Natural killer cell (primary cell): Measurements from ENCODE around the gene CCDC50. TPM values are rescaled to one million over a fixed set of nuclear protein-coding genes. Genes with fewer than 3 reads are reported as not detected.

ENCODE experiments used
- ATAC-seq, 3 donors: fragments of 150-1000 bp in 2 of 3; fragments of 200-7000 bp in 1 of 3; cut with Tn5 transposase; 1 replicate in 1 of 3; 2 replicates in 2 of 3; pipeline ENCODE4 v1.10.0; 2021; ENCODE audit warnings: mild to moderate bottlenecking in 2 of 3, moderate library complexity in 2 of 3
- DNase-seq, 2 donors: peaks; one replicate each; pipeline versions ENCODE4 v3.0.0 to v3.0.0-alpha.2; 2013 to 2021; ENCODE audit warnings: mixed read lengths in 1 of 2
- H3K27ac ChIP-seq: one replicate; pipeline ENCODE4 v1.5.1; 2013; ENCODE audit warnings: mild to moderate bottlenecking, low read length
- H3K27me3 ChIP-seq: one replicate; pipeline ENCODE4 v1.6.1; 2013; ENCODE audit warnings: low read length; ENCODE audit not compliant: control insufficient read depth, insufficient read depth
- H3K36me3 ChIP-seq: one replicate; pipeline ENCODE4 v1.6.1; 2013; ENCODE audit warnings: low read length; ENCODE audit not compliant: control insufficient read depth, insufficient read depth
- H3K4me1 ChIP-seq: one replicate; pipeline ENCODE4 v1.6.1; 2013; ENCODE audit warnings: low read length; ENCODE audit not compliant: control insufficient read depth, insufficient read depth
- H3K4me3 ChIP-seq: one replicate; pipeline ENCODE4 v1.5.1; 2013; ENCODE audit warnings: low read length
- H3K9me3 ChIP-seq: one replicate; pipeline ENCODE4 v1.6.1; 2013; ENCODE audit warnings: low read length; ENCODE audit not compliant: control insufficient read depth, insufficient read depth
- H3K27ac Mint-ChIP-seq, 2 donors: one replicate each; pipeline ENCODE4 v1.8.0; 2022; ENCODE audit warnings: mild to moderate bottlenecking in 2 of 2, mixed read lengths in 2 of 2, moderate library complexity in 1 of 2
- H3K27me3 Mint-ChIP-seq, 2 donors: one replicate each; pipeline ENCODE4 v1.8.0; 2022; ENCODE audit warnings: low read depth in 2 of 2, mixed read lengths in 2 of 2
- H3K36me3 Mint-ChIP-seq: one replicate; pipeline ENCODE4 v1.8.0; 2022; ENCODE audit warnings: mixed read lengths
- H3K4me1 Mint-ChIP-seq, 2 donors: one replicate each; pipeline ENCODE4 v1.8.0; 2022; ENCODE audit warnings: mixed read lengths in 2 of 2
- H3K4me3 Mint-ChIP-seq: one replicate; pipeline ENCODE4 v1.8.0; 2022; ENCODE audit warnings: mild to moderate bottlenecking, moderate library complexity, mixed read lengths
- H3K9me3 Mint-ChIP-seq, 2 donors: one replicate each; pipeline ENCODE4 v1.8.0; 2022; ENCODE audit warnings: mixed read lengths in 2 of 2
- CTCF ChIP-seq: fragments of 200-600 bp; IDR thresholded peaks from one replicate; pipeline ENCODE4 v1.8.0; 2022; ENCODE audit warnings: antibody characterized with exemption
- WGBS: methylation state at CpG from one replicate; pipeline ENCODE4 v1.1.7; 2013; ENCODE audit warnings: missing lambda C conversion rate; ENCODE audit not compliant: insufficient coverage; 5-methylcytosine and 5-hydroxymethylcytosine counted together
- intact Hi-C: fragments of 100-400 bp; cut with micrococcal nuclease; formaldehyde crosslinking; loops from one replicate; pipeline ENCODE4 v1.14.2; 2022
- total RNA-seq, 4 donors: library from RNA; stranded (reverse); fragments of 120-200 nt in 1 of 4; gene quantifications; one replicate each; pipeline versions ENCODE4 v1.2.3 to v1.2.4, GENCODE V29; 2013 to 2022

Gene CCDC50
- total RNA-seq, 3 donors from 2014 or later (not counting 1 experiment from before 2014, with no cell fraction given), result 19.9 to 27.3 (median 22.6) TPM

GRCh38 chr3:191393146-191393545, 64.0 kb downstream of the CCDC50 start:
- intact Hi-C loops, result no loop called here
- Mint-ChIP-seq H3K9me3 (no peaks in the 10 kb centered on the region), H3K4me3 (no peak overlapping the region), H3K4me1 (no peaks in the 10 kb centered on the region), H3K27me3 (no peaks in the 10 kb centered on the region), H3K36me3 (peaks cover 16% of the 10 kb centered on the region), H3K27ac (no peak overlapping the region)
- no peak for TF ChIP-seq CTCF
- DNase-seq, result no peak
- H3K9me3 ChIP-seq, result no peaks in the 10 kb centered on the region
- no peaks in the 10 kb centered on the region for H3K27me3 ChIP-seq
- peaks cover 20% of the 10 kb centered on the region for H3K36me3 ChIP-seq
- no peak overlapping the region for H3K4me3 ChIP-seq
- H3K27ac ChIP-seq, result no peak overlapping the region
- ATAC-seq, result no peak
- H3K4me1 ChIP-seq, result no peaks in the 10 kb centered on the region

- Histone ChIP-seq H3K27ac (no peak overlapping the region), H3K9me3 (no peaks in the 10 kb centered on the region), H3K4me3 (no peak overlapping the region), H3K36me3 (peaks cover 6% of the 10 kb centered on the region), H3K27me3 (no peaks in the 10 kb centered on the region), H3K4me1 (no peaks in the 10 kb centered on the region)
- Mint-ChIP-seq H3K4me1 (no peaks in the 10 kb centered on the region), H3K36me3 (peaks cover 11% of the 10 kb centered on the region), H3K27ac (no peak overlapping the region), H3K9me3 (no peaks in the 10 kb centered on the region), H3K4me3 (no peak overlapping the region), H3K27me3 (no peaks in the 10 kb centered on the region)
- no peak for DNase-seq
- WGBS, result 97% methylated on average over 2 of the region's 3 CpGs
- intact Hi-C loops, result no loop called here
- no peak for TF ChIP-seq CTCF
- no peak for ATAC-seq
Observed at GRCh38 chr3:191397771-191398170, 68.6 kb downstream of the CCDC50 start.

GRCh38 chr3:191398607-191399006, 69.4 kb downstream of the CCDC50 start:
- DNase-seq (no peak), ATAC-seq (no peak)
- peaks cover 11% of the 10 kb centered on the region for H3K36me3 Mint-ChIP-seq
- no peaks in the 10 kb centered on the region for H3K27me3 Mint-ChIP-seq
- H3K4me3 ChIP-seq, result no peak overlapping the region
- WGBS, result no CpG with 5 or more reads among the region's 1 CpG
- no peak for TF ChIP-seq CTCF
- intact Hi-C loops, result no loop called here
- H3K4me1 Mint-ChIP-seq, result no peaks in the 10 kb centered on the region
- no peaks in the 10 kb centered on the region for H3K4me1 ChIP-seq
- H3K9me3 Mint-ChIP-seq, result no peaks in the 10 kb centered on the region
- no peaks in the 10 kb centered on the region for H3K27me3 ChIP-seq
- no peak overlapping the region for H3K27ac Mint-ChIP-seq
- H3K36me3 ChIP-seq, result peaks cover 5% of the 10 kb centered on the region
- no peak overlapping the region for H3K4me3 Mint-ChIP-seq
- no peak overlapping the region for H3K27ac ChIP-seq
- no peaks in the 10 kb centered on the region for H3K9me3 ChIP-seq

GRCh38 chr3:191399918-191400317, 70.7 kb downstream of the CCDC50 start:
- Mint-ChIP-seq H3K36me3 (peaks cover 11% of the 10 kb centered on the region), H3K27ac (no peak overlapping the region), H3K27me3 (no peaks in the 10 kb centered on the region), H3K4me3 (no peak overlapping the region), H3K4me1 (no peaks in the 10 kb centered on the region), H3K9me3 (no peaks in the 10 kb centered on the region)
- Histone ChIP-seq H3K4me1 (no peaks in the 10 kb centered on the region), H3K27me3 (no peaks in the 10 kb centered on the region), H3K4me3 (no peak overlapping the region), H3K27ac (no peak overlapping the region), H3K36me3 (peaks cover 2% of the 10 kb centered on the region), H3K9me3 (no peaks in the 10 kb centered on the region)
- no peak for DNase-seq
- intact Hi-C loops, result no loop called here
- ATAC-seq, result no peak
- 91% methylated on average over 3 of the region's 3 CpGs for WGBS
- TF ChIP-seq CTCF, result no peak
